Measurements from ENCODE around the gene GRID2. TPM values are rescaled to one million over a fixed set of nuclear protein-coding genes. Genes with fewer than 3 reads are reported as not detected.

The GRID2 gene
- total and polyA plus RNA-seq, 2 of the 13 experiments (the other 11 are each of a cell fraction or from before 2014, with no cell fraction given): not detected

GRCh38 chr4:93061826-93062225 lies 758.1 kb downstream of the GRID2 start:
- ChIA-PET POLR2A (no interaction called here), CTCF (ENCODE audit: low intra/inter-chr PET ratio, low total read pairs) (no interaction called here)
- H3K79me2 ChIP-seq (ENCODE audit: insufficient read depth, low read length): no peaks in the 10 kb centered on the region
- no peaks in the 10 kb centered on the region for H3K36me3 ChIP-seq (replicated peaks in 1 of 2; ENCODE audit: control insufficient read depth in 1 of 2, insufficient read depth in 2 of 2, low read length in 2 of 2)
- WGBS (ENCODE audit: low lambda C conversion rate): 68% methylated on average over 2 of the region's 2 CpGs
- no peak for DNase-seq (ENCODE audit: low spot score)
- no peak overlapping the region for H3K9ac ChIP-seq (ENCODE audit: insufficient read depth, low read depth, low read length)
- TF ChIP-seq ATF7 (IDR thresholded peaks at IDR 0.05): no peak
- no peak for TF ChIP-seq ATF7 (CRISPR knock-in tag; IDR thresholded peaks at IDR 0.05)
- no peak for TF ChIP-seq CEBPZ (IDR thresholded peaks at IDR 0.05; ENCODE audit: low read length)
- no peak for TF ChIP-seq MYPOP (CRISPR knock-in tag; IDR thresholded peaks at IDR 0.05)
- no peak for TF ChIP-seq ZNF331 (CRISPR knock-in tag; IDR thresholded peaks at IDR 0.05)
- TF ChIP-seq KLF11 (CRISPR knock-in tag; IDR thresholded peaks at IDR 0.05): no peak
- no peak for TF ChIP-seq ASH2L (IDR thresholded peaks at IDR 0.05; ENCODE audit: insufficient read length, low read depth, low read length)
- TF ChIP-seq ELF4 (CRISPR knock-in tag; IDR thresholded peaks at IDR 0.05; ENCODE audit: borderline replicate concordance): no peak
- no peak for TF ChIP-seq MED1 (CRISPR knock-in tag; IDR thresholded peaks at IDR 0.05)
- no peak for TF ChIP-seq ONECUT2 (CRISPR knock-in tag; IDR thresholded peaks at IDR 0.05)
- TF ChIP-seq ZBTB46 (CRISPR knock-in tag; IDR thresholded peaks at IDR 0.05; ENCODE audit: borderline replicate concordance): no peak
- no peak for TF ChIP-seq TEAD2 (CRISPR knock-in tag; IDR thresholded peaks at IDR 0.05)
- no peak for TF ChIP-seq AGO1 (IDR thresholded peaks at IDR 0.05; ENCODE audit: low read depth, low read length, poor library complexity, severe bottlenecking)
- no peak for TF ChIP-seq ZNF101 (CRISPR knock-in tag; IDR thresholded peaks at IDR 0.05; ENCODE audit: borderline replicate concordance, low read depth)
- H3K4me1 ChIP-seq (ENCODE audit: insufficient read depth, low read length): no peaks in the 10 kb centered on the region
- no peak overlapping the region for H3K4me3 ChIP-seq (replicated peaks in 1 of 3; ENCODE audit: insufficient read depth in 1 of 3, low read depth in 2 of 3, low read length in 3 of 3)
- no peak overlapping the region for H3K27ac ChIP-seq (ENCODE audit: extremely low read length, insufficient read depth, low read length)
- ATAC-seq: no peak
- BruUV-seq (replicated peaks): no TSS peak
- H4K20me1 ChIP-seq (ENCODE audit: insufficient read depth, low read length): no peaks in the 10 kb centered on the region
- in situ Hi-C loops (cut with HindIII; ENCODE audit: extremely low pct_ligation_motif_present, low pct_unique_long_range_greater_than_20kb): no loop called here
- H3K4me2 ChIP-seq (ENCODE audit: low read depth, low read length): no peak overlapping the region
- no peak overlapping the region for H2AFZ ChIP-seq (ENCODE audit: low read length)
- FAIRE-seq: no peak
- no peaks in the 10 kb centered on the region; a peak in 1 of 5 replicates for H3K27me3 ChIP-seq (ENCODE audit: control insufficient read depth in 1 of 2, insufficient read depth in 2 of 2, low read length in 2 of 2)
- intact Hi-C loops (cut with micrococcal nuclease; ENCODE audit: unreplicated experiment): no loop called here
- H3K9me3 ChIP-seq (ENCODE audit: low read length): no peaks in the 10 kb centered on the region

Data from HepG2 (cell line).